Cortex of kidney (tissue), 1 donor: Measurements from ENCODE around the gene IGSF21.

Experiments used
- DNase-seq: peaks from one replicate; lab custom pipeline; 2025; lab: John Stamatoyannopoulos, UW

IGSF21 gene

GRCh38 chr1:18328803-18329202 is 221.2 kb downstream of the IGSF21 start:
- no peak for DNase-seq

GRCh38 chr1:18329469-18330253 is 222.1 kb downstream of the IGSF21 start:
- no peak for DNase-seq

DNA sequence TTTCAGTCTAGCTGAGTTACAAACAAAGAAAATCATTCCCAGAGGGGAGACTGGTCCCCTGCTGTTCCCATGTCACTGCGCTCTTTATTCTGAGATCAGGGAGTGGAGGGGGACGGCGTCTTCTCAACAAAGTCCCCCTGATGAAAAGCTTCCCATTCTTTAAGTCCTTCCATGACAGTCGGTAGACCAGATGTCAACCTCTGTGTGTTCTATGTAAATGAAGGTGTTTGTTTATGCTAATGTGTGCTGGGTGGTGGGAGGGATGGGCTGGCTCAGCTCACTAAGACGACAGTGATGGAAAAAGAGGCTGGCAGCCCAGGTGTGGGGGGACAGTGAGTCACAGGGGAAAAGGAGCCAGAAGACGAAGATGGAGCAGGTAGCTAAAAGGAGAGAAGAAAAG is 225.0 kb downstream of the IGSF21 start:
- DNase-seq = no peak

DNA sequence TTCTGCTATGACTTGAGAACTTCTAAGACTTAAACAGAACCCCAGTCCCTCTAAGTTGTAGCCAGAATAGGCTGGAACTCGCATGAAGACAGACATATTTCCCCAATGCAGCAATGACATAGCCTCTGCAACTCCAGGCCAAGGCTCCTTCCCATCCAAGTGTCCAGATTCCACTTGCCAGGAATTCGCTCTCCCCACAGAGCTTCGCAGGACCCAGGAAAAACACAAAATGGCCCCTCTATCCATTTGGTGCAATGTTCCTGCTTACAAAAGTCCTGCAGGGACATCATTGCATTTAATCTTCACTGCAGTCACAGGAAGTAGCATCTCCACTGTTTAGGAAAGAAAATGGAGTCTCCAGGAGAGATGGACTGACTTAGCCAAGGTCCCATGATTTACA is 225.6 kb downstream of the IGSF21 start:
- no peak for DNase-seq

- DNase-seq = no peak
Measured at GRCh38 chr1:18336801-18337200, 229.2 kb downstream of the IGSF21 start.

DNA sequence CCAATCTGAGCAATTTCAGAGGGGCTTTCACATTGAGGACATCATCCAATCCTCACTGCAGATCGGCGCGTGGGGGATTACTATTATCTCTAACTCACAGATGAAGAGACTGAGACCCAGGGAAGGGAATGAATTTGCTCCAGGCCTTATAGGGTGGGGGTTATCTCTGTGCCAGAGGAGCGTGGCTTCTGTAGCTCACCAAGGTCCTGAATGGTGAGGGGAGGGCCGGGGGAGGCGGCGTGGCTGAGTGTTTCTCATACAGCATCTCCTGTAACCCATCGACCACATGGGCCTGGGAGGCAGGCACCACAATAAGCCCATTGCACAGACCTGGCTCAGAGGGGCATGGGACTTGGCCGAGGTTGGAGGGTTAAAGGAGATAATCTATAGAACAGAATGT is 230.2 kb downstream of the IGSF21 start:
- no peak for DNase-seq

DNA sequence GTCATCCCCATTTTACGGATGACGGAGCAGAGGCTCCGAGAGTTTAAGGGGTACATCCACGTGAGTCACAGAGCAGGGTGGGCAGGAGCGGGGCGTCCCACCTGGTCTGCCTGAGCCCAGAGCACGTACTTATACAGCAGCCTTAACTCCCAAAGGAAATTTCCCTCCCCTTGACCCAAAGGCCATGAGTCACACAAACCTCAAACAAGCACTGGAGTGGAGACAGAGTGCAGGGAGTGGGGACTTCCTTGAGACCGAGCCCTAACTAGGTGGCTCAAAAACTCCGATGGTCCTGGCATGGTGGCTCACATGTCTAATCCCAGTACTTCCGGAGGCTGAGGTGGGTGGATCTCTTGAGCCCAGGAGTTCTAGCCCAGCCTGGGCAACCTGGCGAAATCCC is 231.6 kb downstream of the IGSF21 start:
- DNase-seq = no peak

DNA sequence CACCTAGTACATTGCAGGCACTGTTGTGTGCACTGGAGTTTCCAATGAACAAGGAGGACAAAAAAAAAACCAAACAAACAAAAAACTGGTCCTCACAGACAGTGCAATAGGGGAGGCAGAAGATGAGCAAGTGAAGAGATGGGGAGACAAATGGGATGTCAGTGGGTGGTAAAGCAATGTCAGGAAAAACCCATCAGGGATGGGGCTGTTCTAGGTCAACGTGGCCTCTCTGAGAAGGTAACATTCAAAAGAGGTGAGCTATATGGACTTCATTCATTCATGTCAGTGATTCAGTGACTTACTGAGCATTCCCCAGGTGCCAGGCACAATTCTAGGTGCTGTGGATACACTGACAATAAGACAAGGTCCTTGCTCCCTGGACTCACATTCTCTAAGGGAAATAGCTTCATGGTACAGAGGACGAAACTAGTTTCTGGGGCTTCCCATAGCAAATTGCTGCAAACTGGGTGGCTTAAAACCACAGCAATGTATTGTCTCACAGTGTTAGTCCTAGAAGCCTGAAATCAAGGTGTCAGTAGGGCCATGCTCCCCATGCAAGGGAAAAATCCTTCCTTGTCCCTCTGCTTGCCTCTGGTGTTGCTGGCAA is 232.7 kb downstream of the IGSF21 start:
- DNase-seq = no peak

GRCh38 chr1:18340787-18341186 is 233.2 kb downstream of the IGSF21 start:
- DNase-seq = no peak

- no peak for DNase-seq
Measured at GRCh38 chr1:18341291-18342069, 233.9 kb downstream of the IGSF21 start.

- no peak for DNase-seq
Measured at GRCh38 chr1:18342744-18343143, 235.1 kb downstream of the IGSF21 start.

DNA sequence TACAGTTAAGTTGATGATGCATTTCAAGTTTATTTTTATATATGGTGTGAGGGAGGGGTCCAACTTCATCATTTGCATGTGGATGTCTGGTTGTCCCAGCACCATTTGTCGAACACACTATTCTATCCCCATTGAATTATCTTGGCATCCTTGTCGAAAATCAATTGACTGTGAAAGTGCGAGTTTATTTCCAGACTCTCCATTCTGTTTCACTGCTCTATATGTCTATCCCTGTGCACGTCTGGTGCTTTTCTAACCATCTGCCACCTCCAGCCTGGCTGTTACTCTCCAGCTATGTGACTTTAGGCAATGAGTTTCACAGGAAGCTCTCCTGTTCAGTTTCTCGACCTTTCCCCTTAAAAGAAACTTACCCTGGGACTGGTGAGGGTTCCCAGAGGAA is 236.0 kb downstream of the IGSF21 start:
- DNase-seq = no peak

DNA sequence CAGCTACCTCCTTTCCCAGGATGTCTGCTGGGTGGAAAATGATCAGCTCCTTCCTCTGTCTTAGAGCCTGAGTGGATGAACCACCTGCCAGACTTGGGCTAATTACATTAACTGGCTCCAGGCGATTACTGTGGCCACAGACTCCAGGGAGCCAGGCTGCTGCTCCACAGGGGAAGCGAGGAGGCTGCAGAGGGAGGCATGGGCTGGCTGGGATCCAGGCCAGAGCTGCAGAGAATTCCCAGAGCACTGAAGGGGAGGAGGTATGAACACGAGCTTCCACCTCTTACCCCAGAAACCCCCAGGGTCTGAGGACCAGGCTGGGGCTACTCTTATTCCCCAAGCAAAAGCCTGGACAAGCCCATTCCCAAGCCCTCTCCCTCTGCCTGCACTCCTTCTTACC is 237.2 kb downstream of the IGSF21 start:
- DNase-seq = no peak

DNA sequence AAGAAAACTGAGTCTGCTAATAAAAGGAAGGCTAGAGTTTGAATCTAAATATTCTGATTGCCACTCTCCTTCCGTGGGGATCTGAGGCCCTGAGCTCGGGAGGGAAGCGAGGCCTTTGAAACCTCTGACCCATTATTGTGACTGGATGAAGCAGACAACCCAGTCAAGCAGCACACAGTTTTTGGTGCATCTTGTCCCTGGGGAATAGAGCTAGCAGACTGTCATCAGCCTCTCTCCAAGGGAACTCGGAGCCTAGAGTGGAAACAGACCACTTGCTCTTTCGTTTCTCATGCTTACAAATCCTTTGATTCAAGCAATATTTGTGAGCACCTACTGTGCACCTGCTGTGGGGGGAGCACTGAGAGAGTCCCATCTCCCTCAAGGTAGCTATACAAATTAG is 240.0 kb downstream of the IGSF21 start:
- no peak for DNase-seq

- DNase-seq = no peak
Measured at GRCh38 chr1:18348354-18348753, 240.8 kb downstream of the IGSF21 start.

GRCh38 chr1:18350747-18351146 is 243.1 kb downstream of the IGSF21 start:
- DNase-seq = no peak

- DNase-seq = no peak
Measured at GRCh38 chr1:18351735-18352134, 244.1 kb downstream of the IGSF21 start.

GRCh38 chr1:18352636-18353265 is 245.2 kb downstream of the IGSF21 start:
- no peak for DNase-seq

DNA sequence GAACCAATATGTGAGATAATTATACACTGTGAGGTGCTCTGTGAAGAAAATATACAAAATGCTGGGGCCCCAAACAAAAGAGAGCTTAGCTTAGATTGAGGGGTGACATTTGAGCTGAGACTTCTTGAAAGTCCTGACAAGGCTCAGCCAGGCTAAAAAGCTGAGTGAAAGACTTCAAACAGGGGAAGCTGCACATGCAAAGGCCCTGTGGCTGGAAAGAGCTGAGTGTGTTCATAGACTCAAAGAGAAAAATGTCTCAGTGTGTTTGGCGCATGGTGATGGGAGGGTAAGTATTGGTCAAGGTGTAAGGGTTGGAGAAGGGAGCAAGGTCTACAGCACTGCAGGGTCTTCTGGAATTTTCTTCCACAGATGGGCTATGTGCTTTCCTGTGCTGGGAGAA is 245.9 kb downstream of the IGSF21 start:
- no peak for DNase-seq

GRCh38 chr1:18353992-18354391 is 246.4 kb downstream of the IGSF21 start:
- DNase-seq = no peak

DNA sequence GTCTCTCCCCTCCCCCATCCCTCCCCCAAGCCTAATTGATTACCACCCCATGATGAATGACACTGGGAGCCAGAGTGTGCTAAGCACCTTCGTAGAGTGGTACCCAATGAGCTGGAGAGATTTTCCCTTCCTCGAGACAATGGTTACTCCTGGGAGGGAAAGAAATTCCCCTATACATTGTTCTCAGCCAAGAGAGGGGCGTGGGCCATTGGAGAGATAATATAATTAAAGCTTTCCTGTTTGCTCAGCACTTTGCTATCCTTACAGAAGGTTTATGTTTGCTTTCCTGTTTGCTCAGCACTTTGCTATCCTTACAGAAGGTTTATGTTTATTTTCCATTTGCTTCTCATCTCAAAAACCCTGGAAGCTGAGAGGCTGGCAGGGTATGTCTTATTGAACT is 247.0 kb downstream of the IGSF21 start:
- no peak for DNase-seq

DNA sequence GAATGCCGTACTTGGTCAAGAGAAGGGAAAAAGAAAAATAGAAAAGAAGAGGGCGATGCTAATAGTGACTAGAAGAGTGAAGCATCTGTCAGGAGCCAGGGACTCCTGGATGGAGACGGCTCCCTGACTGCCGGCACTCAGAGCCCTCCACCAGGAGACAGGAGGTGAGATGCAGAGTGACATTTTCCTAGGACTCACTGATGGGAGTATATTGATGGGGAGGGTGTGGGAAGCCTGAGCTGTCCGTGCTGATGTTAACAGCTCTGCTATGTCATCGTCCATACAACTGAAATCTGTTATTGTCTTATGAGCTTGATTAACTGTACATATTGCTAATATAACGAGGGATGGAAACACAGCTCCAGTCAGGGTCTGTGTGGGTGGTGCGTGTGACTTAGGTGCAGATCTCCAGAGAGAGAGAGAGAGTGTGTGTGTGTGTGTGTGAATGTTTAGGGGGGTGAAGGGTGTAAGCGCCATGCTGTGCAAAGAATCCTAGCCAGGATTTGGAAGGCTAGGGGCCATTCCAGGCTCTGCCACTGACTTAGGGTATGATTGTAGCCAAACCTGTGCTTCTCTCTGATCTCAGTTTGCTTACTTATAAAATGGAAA is 250.1 kb downstream of the IGSF21 start:
- DNase-seq = no peak
